ENCODE measurements around the gene MPRIP. TPM values are rescaled to one million over a fixed set of nuclear protein-coding genes. Genes with fewer than 3 reads are reported as not detected.

The MPRIP gene
- total and polyA plus RNA-seq, 2 donors (not counting 3 experiments of a cell fraction or from before 2014, with no cell fraction given), result 94.6 to 246 TPM

- Histone ChIP-seq H3K4me2 (ENCODE audit: insufficient read depth, low read length) (no peak overlapping the region), H2AFZ (ENCODE audit: low read depth, low read length) (no peak overlapping the region), H3K27ac (ENCODE audit: insufficient read depth, low read depth, low read length) (no peak overlapping the region), H3K9me3 (replicated peaks; ENCODE audit: control insufficient read depth, insufficient read depth, low read length) (no peaks in the 10 kb centered on the region), H3K9ac (replicated peaks; ENCODE audit: extremely low read depth, insufficient read depth, low read length) (no peak overlapping the region), H4K20me1 (replicated peaks; ENCODE audit: control insufficient read depth, extremely low read depth, insufficient read depth, low read length) (peaks cover 4% of the 10 kb centered on the region), H3K36me3 (ENCODE audit: control insufficient read depth in 2 of 2, extremely low read depth in 1 of 2, insufficient read depth in 2 of 2, low read length in 2 of 2) (peaks cover 0 to 8% of the 10 kb centered on the region in 2 experiments), H3K4me3 (replicated peaks in 1 of 3; ENCODE audit: insufficient read depth in 1 of 3, low read depth in 1 of 3, low read length in 3 of 3) (no peak overlapping the region), H3K4me1 (ENCODE audit: control insufficient read depth, extremely low read depth, insufficient read depth, low read length) (peaks cover 3% of the 10 kb centered on the region), H3K79me2 (ENCODE audit: control insufficient read depth, insufficient read depth, low read length) (peaks cover 100% of the 10 kb centered on the region), H3K9me1 (replicated peaks; ENCODE audit: control insufficient read depth, extremely low read depth, insufficient read depth, low read length) (no peaks in the 10 kb centered on the region), H3K27me3 (ENCODE audit: control insufficient read depth in 2 of 2, insufficient read depth in 2 of 2, low read length in 2 of 2) (no peaks in the 10 kb centered on the region)
- ChIA-PET POLR2A (no interaction called here), CTCF (no interaction called here)
- intact Hi-C loops (cut with micrococcal nuclease) (loop anchor here (10.0 kb wide), 1 partner anchor 55 kb away; no protein-coding TSS in a partner anchor), dilution Hi-C loops (cut with MboI; ENCODE audit: extremely low pct_ligation_motif_present, low sequenced_read_pairs) (no loop called here)
- no peak for FAIRE-seq
- DNase-seq (ENCODE audit: low read depth, low spot score), result no peak
- TF ChIP-seq FOS (IDR thresholded peaks at IDR 0.05; ENCODE audit: borderline replicate concordance, insufficient read depth, low read length) (no peak), EZH2 (IDR thresholded peaks at IDR 0.05; ENCODE audit: borderline replicate concordance, low read depth, low read length, severe bottlenecking) (no peak), MAX (IDR thresholded peaks at IDR 0.05; ENCODE audit: insufficient read depth, insufficient read length) (no peak), POLR2AphosphoS5 (IDR thresholded peaks at IDR 0.05; ENCODE audit: insufficient read depth, low read depth, low read length) (no peak), JUN (IDR thresholded peaks at IDR 0.05; ENCODE audit: borderline replicate concordance, insufficient read depth, insufficient read length, low read depth) (no peak), GATA2 (IDR thresholded peaks at IDR 0.05; ENCODE audit: insufficient read depth, insufficient read length, low read depth, low read length) (no peak), MYC (IDR thresholded peaks at IDR 0.05; ENCODE audit: low read depth, low read length) (no peak), CTCF (IDR thresholded peaks at IDR 0.05; ENCODE audit: extremely low read depth in 1 of 2, insufficient read depth in 1 of 2, low read depth in 1 of 2, low read length in 2 of 2) (no peak), POLR2A (IDR thresholded peaks at IDR 0.05; ENCODE audit: low read depth, low read length) (no peak)
- no TSS peak for BruUV-seq (replicated peaks)
These were observed 18.0 kb downstream of the MPRIP start for GRCh38 chr17:17060001-17060922.

Data from endothelial cell of umbilical vein (primary cell).